ENCODE measurements around the gene PLD2.

DNA sequence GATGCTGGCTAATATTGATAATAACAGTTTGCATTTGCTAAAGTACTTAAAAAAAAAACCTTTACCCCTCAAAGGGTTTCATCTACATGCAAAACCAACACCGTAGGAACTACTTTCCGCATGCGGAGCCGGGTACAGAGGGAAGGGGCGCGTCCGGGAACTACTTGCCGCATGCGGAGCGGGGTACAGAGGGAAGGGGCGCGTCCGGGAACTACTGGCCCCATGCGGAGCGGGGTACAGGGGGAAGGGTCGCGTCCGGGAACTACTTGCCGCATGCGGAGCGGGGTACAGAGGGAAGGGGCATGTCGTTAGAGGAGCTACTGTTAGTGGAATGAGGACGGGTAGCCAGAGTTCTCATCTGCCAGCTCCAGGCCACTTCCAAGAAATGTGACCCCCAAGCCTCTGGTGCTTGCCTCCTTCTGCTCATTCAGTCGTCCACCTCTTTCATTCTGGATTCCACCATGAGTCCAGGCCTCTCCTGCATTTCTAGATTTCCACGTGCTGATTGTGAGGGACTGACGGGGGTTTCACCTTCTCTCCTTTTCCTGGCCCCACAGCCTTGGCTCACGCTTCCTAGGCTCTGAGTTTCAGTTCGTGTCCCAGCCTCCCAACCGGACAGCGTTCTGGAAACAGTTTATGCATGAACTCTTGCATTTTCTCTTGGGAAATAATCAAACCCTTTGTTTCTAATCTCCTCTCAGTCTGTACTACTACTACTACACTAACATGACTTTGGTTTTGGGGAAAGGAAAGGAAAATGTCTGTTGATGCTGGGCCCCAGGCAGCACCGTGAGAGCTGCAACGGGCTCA is 53.1 kb downstream of the PLD2 start:
- TF ChIP-seq, protein P1, sequence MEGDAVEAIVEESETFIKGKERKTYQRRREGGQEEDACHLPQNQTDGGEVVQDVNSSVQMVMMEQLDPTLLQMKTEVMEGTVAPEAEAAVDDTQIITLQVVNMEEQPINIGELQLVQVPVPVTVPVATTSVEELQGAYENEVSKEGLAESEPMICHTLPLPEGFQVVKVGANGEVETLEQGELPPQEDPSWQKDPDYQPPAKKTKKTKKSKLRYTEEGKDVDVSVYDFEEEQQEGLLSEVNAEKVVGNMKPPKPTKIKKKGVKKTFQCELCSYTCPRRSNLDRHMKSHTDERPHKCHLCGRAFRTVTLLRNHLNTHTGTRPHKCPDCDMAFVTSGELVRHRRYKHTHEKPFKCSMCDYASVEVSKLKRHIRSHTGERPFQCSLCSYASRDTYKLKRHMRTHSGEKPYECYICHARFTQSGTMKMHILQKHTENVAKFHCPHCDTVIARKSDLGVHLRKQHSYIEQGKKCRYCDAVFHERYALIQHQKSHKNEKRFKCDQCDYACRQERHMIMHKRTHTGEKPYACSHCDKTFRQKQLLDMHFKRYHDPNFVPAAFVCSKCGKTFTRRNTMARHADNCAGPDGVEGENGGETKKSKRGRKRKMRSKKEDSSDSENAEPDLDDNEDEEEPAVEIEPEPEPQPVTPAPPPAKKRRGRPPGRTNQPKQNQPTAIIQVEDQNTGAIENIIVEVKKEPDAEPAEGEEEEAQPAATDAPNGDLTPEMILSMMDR (IDR thresholded peaks at IDR 0.05; ENCODE audit: insufficient read depth, low read length, poor library complexity, severe bottlenecking): no peak
- TF ChIP-seq EZH2phosphoT487 (conservative IDR thresholded peaks at IDR 0.05; ENCODE audit: low read length): no peak
